Measurements from ENCODE around the gene IKZF2. TPM values are rescaled to one million over a fixed set of nuclear protein-coding genes. Genes with fewer than 3 reads are reported as not detected.

Gene IKZF2
- polyA plus RNA-seq, 2 of the 4 experiments (the other 2 are of a cell fraction) = 0.17 to 0.44 TPM

- no peaks in the 10 kb centered on the region for H3K4me1 ChIP-seq
- WGBS (ENCODE audit: missing lambda C conversion rate) = 57% methylated on average over 6 of the region's 6 CpGs
- FAIRE-seq (no peak), DNase-seq (ENCODE audit: low read depth in 1 of 2, low spot score in 1 of 2) (no peak), ATAC-seq (no peak)
- no peak overlapping the region for H3K27ac ChIP-seq
- no peak overlapping the region for H3K4me3 ChIP-seq
- H3K9me3 ChIP-seq = no peaks in the 10 kb centered on the region
- CTCF ChIA-PET = no interaction called here
- TF ChIP-seq FOXS1 (CRISPR knock-in tag; IDR thresholded peaks at IDR 0.05) (no peak), FOSB (CRISPR knock-in tag; IDR thresholded peaks at IDR 0.05) (no peak), USF2 (IDR thresholded peaks at IDR 0.05) (no peak), HMGXB4 (CRISPR knock-in tag; IDR thresholded peaks at IDR 0.05; ENCODE audit: borderline replicate concordance) (no peak), GATA3 (IDR thresholded peaks at IDR 0.05; ENCODE audit: borderline replicate concordance) (no peak), HOXA7 (CRISPR knock-in tag; IDR thresholded peaks at IDR 0.05) (no peak), ATOH8 (CRISPR knock-in tag; IDR thresholded peaks at IDR 0.05; ENCODE audit: low read depth) (no peak), POLR2A (IDR thresholded peaks at IDR 0.05; ENCODE audit: low read length) (no peak), KDM1A (IDR thresholded peaks at IDR 0.05; ENCODE audit: low read depth) (no peak), HEYL (CRISPR knock-in tag; IDR thresholded peaks at IDR 0.05) (no peak), JUNB (IDR thresholded peaks at IDR 0.05) (no peak), CBX2 (IDR thresholded peaks at IDR 0.05; ENCODE audit: borderline replicate concordance, low read depth) (no peak), RFX5 (IDR thresholded peaks at IDR 0.05) (no peak)
- TF ChIP-seq, protein P1, sequence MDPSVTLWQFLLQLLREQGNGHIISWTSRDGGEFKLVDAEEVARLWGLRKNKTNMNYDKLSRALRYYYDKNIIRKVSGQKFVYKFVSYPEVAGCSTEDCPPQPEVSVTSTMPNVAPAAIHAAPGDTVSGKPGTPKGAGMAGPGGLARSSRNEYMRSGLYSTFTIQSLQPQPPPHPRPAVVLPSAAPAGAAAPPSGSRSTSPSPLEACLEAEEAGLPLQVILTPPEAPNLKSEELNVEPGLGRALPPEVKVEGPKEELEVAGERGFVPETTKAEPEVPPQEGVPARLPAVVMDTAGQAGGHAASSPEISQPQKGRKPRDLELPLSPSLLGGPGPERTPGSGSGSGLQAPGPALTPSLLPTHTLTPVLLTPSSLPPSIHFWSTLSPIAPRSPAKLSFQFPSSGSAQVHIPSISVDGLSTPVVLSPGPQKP (IDR thresholded peaks at IDR 0.05; ENCODE audit: low read depth, low read length) = no peak
- TF ChIP-seq, protein P2, sequence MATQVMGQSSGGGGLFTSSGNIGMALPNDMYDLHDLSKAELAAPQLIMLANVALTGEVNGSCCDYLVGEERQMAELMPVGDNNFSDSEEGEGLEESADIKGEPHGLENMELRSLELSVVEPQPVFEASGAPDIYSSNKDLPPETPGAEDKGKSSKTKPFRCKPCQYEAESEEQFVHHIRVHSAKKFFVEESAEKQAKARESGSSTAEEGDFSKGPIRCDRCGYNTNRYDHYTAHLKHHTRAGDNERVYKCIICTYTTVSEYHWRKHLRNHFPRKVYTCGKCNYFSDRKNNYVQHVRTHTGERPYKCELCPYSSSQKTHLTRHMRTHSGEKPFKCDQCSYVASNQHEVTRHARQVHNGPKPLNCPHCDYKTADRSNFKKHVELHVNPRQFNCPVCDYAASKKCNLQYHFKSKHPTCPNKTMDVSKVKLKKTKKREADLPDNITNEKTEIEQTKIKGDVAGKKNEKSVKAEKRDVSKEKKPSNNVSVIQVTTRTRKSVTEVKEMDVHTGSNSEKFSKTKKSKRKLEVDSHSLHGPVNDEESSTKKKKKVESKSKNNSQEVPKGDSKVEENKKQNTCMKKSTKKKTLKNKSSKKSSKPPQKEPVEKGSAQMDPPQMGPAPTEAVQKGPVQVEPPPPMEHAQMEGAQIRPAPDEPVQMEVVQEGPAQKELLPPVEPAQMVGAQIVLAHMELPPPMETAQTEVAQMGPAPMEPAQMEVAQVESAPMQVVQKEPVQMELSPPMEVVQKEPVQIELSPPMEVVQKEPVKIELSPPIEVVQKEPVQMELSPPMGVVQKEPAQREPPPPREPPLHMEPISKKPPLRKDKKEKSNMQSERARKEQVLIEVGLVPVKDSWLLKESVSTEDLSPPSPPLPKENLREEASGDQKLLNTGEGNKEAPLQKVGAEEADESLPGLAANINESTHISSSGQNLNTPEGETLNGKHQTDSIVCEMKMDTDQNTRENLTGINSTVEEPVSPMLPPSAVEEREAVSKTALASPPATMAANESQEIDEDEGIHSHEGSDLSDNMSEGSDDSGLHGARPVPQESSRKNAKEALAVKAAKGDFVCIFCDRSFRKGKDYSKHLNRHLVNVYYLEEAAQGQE (IDR thresholded peaks at IDR 0.05) = no peak
- H3K4me2 ChIP-seq = no peak overlapping the region
- POLR2A ChIA-PET = no interaction called here
These were observed 167.3 kb downstream of the IKZF2 start for GRCh38 chr2:212984129-212984528.

DNA sequence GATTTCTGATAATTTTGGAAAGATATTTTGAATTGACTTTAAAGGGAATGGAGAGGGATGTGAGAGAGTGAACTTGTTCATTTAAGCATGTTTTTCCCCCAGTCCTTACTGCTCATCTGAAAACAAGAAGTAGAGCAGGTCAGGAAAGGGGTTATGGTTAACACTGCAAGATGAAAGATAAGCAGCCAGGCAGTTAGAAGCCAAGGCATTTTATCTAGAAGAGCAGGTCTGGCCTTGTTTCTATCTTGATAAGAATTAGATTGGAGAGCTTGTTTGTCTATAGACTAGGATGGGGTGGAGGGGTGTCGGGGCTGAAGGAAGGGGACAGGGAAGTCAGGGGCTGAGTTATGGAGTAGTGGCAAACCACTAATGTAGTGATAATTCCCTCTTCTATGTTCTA lies 171.6 kb downstream of the IKZF2 start:
- H3K4me3 ChIP-seq = no peak overlapping the region
- H3K4me1 ChIP-seq = no peaks in the 10 kb centered on the region
- no peaks in the 10 kb centered on the region for H3K9me3 ChIP-seq
- no peak overlapping the region for H3K4me2 ChIP-seq
- ATAC-seq (no peak), DNase-seq (ENCODE audit: low read depth in 1 of 2, low spot score in 1 of 2) (no peak), FAIRE-seq (no peak)
- WGBS (ENCODE audit: missing lambda C conversion rate) = 43% methylated on average over 1 of the region's 1 CpG
- TF ChIP-seq KDM1A (IDR thresholded peaks at IDR 0.05; ENCODE audit: low read depth) = no peak
- no peak for TF ChIP-seq HES2 (IDR thresholded peaks at IDR 0.05)
- POLR2A ChIA-PET = no interaction called here
- no peak overlapping the region for H3K27ac ChIP-seq
- CTCF ChIA-PET = no interaction called here
